ENCODE measurements around the gene AGAP1.

AGAP1 gene

DNA sequence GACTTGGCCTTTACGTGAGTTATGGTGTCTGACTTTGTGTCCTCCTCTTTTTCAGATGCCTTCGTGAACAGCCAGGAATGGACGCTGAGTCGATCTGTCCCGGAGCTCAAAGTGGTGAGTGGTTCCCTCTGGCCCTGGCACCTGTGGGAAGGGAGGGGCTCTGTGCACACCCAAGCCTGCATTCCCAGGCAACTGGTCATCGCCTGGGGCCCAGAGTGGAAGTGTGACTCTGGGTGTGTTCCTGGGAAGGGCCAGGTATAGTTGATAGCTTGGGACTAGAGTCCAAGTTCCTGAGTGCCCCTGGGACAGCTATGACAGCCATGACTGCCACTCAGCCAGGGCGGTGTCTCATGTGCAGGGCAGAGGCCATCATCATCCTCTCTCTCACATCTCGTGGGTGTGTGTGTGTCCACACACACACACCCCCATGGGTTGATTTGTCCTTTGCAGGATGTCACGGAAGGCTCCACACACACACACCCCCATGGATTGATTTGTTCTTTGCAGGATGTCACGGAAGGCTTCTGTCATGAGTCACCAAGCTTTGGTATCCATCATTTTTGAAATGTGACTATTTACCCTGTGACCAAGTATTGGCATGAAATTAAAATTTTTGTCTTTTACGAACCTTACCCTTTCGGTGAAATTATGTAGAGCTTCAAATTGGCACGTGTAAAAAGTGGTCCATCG lies 215.4 kb downstream of the AGAP1 start:
- Histone ChIP-seq H3K9me3 (ENCODE audit: control insufficient read depth, insufficient read depth, low read depth, low read length) (no peaks in the 10 kb centered on the region), H3K27me3 (ENCODE audit: control insufficient read depth, insufficient read depth, low read length) (no peaks in the 10 kb centered on the region), H3K4me1 (ENCODE audit: control insufficient read depth, insufficient read depth, low read length) (no peaks in the 10 kb centered on the region), H3K36me3 (ENCODE audit: control insufficient read depth, insufficient read depth, low read length) (peaks cover 13% of the 10 kb centered on the region; the same call in 1 of the 2 replicates), H3K4me3 (ENCODE audit: low read depth, low read length) (no peak overlapping the region), H3K27ac (ENCODE audit: low read depth, low read length) (no peak overlapping the region), H3K9ac (ENCODE audit: low read length) (no peak overlapping the region)

DNA sequence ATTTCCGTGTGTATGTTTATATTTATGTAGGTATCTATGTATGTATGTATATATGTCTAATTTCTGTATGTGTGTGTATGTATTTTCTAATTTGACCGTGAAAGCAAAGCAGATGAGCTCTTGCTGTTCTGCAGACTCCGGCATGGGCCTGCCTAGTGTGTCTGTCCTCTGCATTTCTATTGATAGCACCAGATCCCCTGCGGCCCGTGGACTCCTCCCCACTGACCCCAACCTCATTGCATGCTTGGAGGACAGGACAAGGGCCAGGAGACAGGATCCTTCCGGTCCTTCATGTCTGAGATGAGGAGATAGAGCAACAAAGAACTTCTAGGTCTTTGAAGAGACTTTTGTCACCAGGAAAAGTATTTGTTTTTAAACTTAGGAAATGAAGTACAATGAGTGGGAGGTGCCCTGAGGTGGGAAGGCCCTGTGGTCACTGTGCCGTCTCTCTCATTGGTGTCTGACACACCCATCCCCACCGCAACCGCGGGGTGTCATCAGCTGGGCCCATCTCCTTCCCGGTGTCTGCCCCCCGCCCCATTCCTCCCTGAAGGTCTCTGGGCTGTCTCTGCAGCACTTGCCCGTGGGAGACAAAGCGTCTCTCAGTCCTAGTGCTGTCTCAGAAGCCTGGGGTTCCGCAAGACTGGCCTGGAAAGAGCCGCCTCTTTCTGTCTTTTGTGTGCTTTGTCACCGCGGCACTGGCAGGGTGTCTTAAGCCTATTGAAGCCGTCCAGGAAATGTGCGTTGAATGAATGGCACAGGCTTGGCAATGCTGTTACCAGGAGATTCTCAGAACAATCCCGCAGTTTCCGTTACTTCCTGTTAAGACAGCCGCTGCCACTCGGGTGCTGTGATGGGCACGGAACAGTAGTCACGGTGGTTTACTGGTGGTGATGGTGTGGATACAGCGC lies 216.4 kb downstream of the AGAP1 start:
- peaks cover 13% of the 10 kb centered on the region; the same call in 1 of the 2 replicates for H3K36me3 ChIP-seq (ENCODE audit: control insufficient read depth, insufficient read depth, low read length)
- H3K4me3 ChIP-seq (ENCODE audit: low read depth, low read length) = no peak overlapping the region
- H3K27me3 ChIP-seq (ENCODE audit: control insufficient read depth, insufficient read depth, low read length) = no peaks in the 10 kb centered on the region
- H3K4me1 ChIP-seq (ENCODE audit: control insufficient read depth, insufficient read depth, low read length) = no peaks in the 10 kb centered on the region
- no peaks in the 10 kb centered on the region for H3K9me3 ChIP-seq (ENCODE audit: control insufficient read depth, insufficient read depth, low read depth, low read length)
- H3K9ac ChIP-seq (ENCODE audit: low read length) = no peak overlapping the region
- H3K27ac ChIP-seq (ENCODE audit: low read depth, low read length) = no peak overlapping the region

DNA sequence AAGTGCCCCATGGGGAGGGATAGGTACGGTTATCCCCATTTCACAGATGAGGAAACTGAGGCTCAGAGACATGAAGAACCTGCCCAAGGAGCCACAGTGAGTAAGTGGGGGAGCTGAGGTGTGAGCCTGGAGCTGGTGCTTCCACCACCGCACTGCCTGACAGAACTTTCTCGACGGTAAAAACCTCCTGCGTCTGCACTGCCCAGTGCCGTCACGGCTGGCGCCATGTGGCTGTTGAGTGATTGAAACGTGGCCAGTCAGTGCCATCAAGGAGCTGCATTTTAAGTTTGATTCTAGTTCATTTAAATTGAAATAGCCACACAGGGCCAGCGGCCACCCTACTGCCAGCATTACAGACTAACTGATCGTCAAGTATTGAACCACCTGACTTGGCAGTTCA lies 217.1 kb downstream of the AGAP1 start:
- H3K9me3 ChIP-seq (ENCODE audit: control insufficient read depth, insufficient read depth, low read depth, low read length) = no peaks in the 10 kb centered on the region
- no peak overlapping the region for H3K4me3 ChIP-seq (ENCODE audit: low read depth, low read length)
- peaks cover 13% of the 10 kb centered on the region; the same call in 1 of the 2 replicates for H3K36me3 ChIP-seq (ENCODE audit: control insufficient read depth, insufficient read depth, low read length)
- no peak overlapping the region for H3K27ac ChIP-seq (ENCODE audit: low read depth, low read length)
- H3K27me3 ChIP-seq (ENCODE audit: control insufficient read depth, insufficient read depth, low read length) = no peaks in the 10 kb centered on the region
- H3K9ac ChIP-seq (ENCODE audit: low read length) = no peak overlapping the region
- H3K4me1 ChIP-seq (ENCODE audit: control insufficient read depth, insufficient read depth, low read length) = no peaks in the 10 kb centered on the region

DNA sequence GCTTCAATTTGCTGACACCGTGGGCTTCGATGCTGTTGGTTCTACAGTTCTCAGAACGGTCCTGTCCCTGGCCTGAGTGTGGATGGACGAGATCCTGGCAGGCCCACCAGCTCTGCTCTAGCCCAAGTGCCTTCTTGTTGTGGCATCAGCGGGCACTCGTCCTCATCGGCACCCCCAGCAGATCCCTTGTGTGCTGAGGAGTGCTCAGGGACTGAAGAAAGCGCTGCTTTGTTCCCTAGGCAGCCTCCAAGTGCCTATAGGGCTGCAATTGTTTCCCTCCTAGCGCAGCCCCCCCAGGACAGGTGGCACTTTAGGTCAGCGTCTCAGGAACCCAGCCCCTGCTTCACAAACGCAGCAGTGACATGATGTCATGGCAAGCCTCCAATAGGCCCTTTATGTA lies 217.7 kb downstream of the AGAP1 start:
- no peaks in the 10 kb centered on the region for H3K9me3 ChIP-seq (ENCODE audit: control insufficient read depth, insufficient read depth, low read depth, low read length)
- H3K4me3 ChIP-seq (ENCODE audit: low read depth, low read length) = no peak overlapping the region
- no peaks in the 10 kb centered on the region for H3K27me3 ChIP-seq (ENCODE audit: control insufficient read depth, insufficient read depth, low read length)
- H3K4me1 ChIP-seq (ENCODE audit: control insufficient read depth, insufficient read depth, low read length) = no peaks in the 10 kb centered on the region
- H3K9ac ChIP-seq (ENCODE audit: low read length) = no peak overlapping the region
- peaks cover 13% of the 10 kb centered on the region; the same call in 1 of the 2 replicates for H3K36me3 ChIP-seq (ENCODE audit: control insufficient read depth, insufficient read depth, low read length)
- no peak overlapping the region for H3K27ac ChIP-seq (ENCODE audit: low read depth, low read length)

DNA sequence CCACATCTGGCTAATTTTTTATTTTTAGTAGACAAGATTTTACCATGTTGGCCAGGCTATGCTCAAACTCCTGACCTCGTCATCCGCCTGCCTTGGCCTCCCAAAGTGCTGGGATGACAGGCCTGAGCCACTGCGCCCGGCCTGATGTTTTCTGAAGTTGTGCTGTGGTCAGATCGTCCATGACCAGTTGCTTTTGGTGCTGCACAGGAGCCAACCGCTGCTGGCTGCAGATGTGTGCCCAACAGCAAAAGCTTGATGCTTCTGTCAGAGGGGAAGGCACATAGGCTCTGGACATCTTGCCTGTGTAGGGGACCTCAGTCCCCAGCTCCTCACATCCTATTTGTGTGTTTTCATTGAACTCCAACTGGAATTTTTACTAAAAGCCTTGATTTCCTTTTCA lies 218.3 kb downstream of the AGAP1 start:
- H3K4me3 ChIP-seq (ENCODE audit: low read depth, low read length) = no peak overlapping the region
- peaks cover 13% of the 10 kb centered on the region; the same call in 1 of the 2 replicates for H3K36me3 ChIP-seq (ENCODE audit: control insufficient read depth, insufficient read depth, low read length)
- no peaks in the 10 kb centered on the region for H3K27me3 ChIP-seq (ENCODE audit: control insufficient read depth, insufficient read depth, low read length)
- no peaks in the 10 kb centered on the region for H3K4me1 ChIP-seq (ENCODE audit: control insufficient read depth, insufficient read depth, low read length)
- H3K9ac ChIP-seq (ENCODE audit: low read length) = no peak overlapping the region
- no peak overlapping the region for H3K27ac ChIP-seq (ENCODE audit: low read depth, low read length)
- H3K9me3 ChIP-seq (ENCODE audit: control insufficient read depth, insufficient read depth, low read depth, low read length) = no peaks in the 10 kb centered on the region

DNA sequence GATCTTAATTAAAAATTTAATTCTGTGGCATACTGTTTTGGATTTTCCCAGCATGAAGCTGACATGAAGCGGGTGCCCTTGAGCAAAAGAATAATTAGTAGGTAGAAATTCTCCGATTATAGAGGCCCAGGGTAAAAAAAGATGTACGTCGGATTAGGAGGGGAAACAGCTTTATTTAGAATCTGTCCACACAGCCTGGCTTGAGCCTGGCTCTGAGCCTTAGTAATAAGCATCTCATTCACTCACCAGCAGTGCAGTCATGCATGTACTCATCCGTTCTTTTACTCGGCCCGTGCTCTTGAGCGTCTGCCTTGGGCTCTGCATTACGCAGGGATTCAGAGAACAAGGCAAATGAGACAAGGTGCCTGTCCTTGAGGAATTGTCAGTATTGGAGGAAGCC lies 219.3 kb downstream of the AGAP1 start:
- H3K27me3 ChIP-seq (ENCODE audit: control insufficient read depth, insufficient read depth, low read length) = no peaks in the 10 kb centered on the region
- no peaks in the 10 kb centered on the region for H3K4me1 ChIP-seq (ENCODE audit: control insufficient read depth, insufficient read depth, low read length)
- no peaks in the 10 kb centered on the region for H3K9me3 ChIP-seq (ENCODE audit: control insufficient read depth, insufficient read depth, low read depth, low read length)
- H3K36me3 ChIP-seq (ENCODE audit: control insufficient read depth, insufficient read depth, low read length) = peaks cover 13% of the 10 kb centered on the region; the same call in 1 of the 2 replicates
- no peak overlapping the region for H3K4me3 ChIP-seq (ENCODE audit: low read depth, low read length)
- no peak overlapping the region for H3K27ac ChIP-seq (ENCODE audit: low read depth, low read length)
- no peak overlapping the region for H3K9ac ChIP-seq (ENCODE audit: low read length)

DNA sequence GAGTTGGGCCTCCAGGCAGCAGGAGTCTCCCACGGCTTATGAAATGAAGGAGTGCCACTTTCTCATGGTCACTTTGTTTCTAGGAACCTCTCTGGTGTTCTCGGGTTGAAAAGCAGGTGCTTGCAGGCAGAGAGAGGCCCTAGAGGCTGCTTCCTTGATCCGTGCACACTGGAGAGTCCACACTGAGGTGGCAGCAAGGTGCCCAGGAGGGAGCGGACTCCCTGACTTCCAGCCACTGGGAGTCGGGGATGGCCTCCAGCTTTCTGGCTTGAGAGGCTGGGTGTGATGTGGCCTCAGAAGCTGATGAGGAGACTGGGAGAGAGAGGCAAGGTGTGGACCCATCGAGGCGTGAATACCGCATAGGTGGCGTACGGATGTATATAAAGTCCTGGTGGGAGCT lies 221.8 kb downstream of the AGAP1 start:
- Histone ChIP-seq H3K9me3 (ENCODE audit: control insufficient read depth, insufficient read depth, low read depth, low read length) (no peaks in the 10 kb centered on the region), H3K4me1 (ENCODE audit: control insufficient read depth, insufficient read depth, low read length) (no peaks in the 10 kb centered on the region), H3K36me3 (ENCODE audit: control insufficient read depth, insufficient read depth, low read length) (peaks cover 10% of the 10 kb centered on the region; the same call in 1 of the 2 replicates), H3K9ac (ENCODE audit: low read length) (no peak overlapping the region), H3K27me3 (ENCODE audit: control insufficient read depth, insufficient read depth, low read length) (no peaks in the 10 kb centered on the region), H3K4me3 (ENCODE audit: low read depth, low read length) (no peak overlapping the region), H3K27ac (ENCODE audit: low read depth, low read length) (no peak overlapping the region)

DNA sequence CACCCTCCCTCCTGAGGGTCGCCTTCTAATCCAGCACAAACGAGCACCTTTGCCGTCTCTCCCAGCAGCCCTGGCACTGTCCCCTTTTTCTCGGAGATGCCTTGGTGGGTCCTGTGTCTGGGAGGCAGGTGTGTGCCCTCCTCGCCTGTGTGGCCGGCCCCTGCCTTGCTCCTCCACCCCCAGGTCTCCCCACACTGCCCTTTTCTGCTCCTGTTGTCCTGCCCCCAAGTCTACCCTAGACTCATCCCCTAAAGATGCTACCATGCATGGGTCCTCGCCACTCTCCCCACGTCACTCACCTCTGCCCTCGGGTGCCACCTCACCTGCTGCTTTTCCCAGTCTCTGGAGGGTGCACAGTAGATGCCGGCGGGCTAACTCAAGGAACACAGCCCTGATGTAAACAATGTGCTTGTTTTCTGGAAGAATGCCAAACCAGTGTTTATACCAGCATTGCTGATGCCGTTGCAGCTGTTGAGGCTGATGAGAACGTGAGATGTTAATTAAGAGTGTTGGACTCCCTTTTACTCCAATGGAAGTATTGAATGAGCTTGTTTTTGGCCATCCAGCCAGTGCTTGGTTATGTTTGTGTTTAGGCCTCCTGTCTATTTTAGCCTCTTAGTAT lies 223.1 kb downstream of the AGAP1 start:
- H3K27ac ChIP-seq (ENCODE audit: low read depth, low read length) = no peak overlapping the region
- H3K36me3 ChIP-seq (ENCODE audit: control insufficient read depth, insufficient read depth, low read length) = peaks cover 11% of the 10 kb centered on the region; the same call in 1 of the 2 replicates
- no peaks in the 10 kb centered on the region for H3K9me3 ChIP-seq (ENCODE audit: control insufficient read depth, insufficient read depth, low read depth, low read length)
- H3K9ac ChIP-seq (ENCODE audit: low read length) = no peak overlapping the region
- H3K27me3 ChIP-seq (ENCODE audit: control insufficient read depth, insufficient read depth, low read length) = no peaks in the 10 kb centered on the region
- no peak overlapping the region for H3K4me3 ChIP-seq (ENCODE audit: low read depth, low read length)
- H3K4me1 ChIP-seq (ENCODE audit: control insufficient read depth, insufficient read depth, low read length) = no peaks in the 10 kb centered on the region

DNA sequence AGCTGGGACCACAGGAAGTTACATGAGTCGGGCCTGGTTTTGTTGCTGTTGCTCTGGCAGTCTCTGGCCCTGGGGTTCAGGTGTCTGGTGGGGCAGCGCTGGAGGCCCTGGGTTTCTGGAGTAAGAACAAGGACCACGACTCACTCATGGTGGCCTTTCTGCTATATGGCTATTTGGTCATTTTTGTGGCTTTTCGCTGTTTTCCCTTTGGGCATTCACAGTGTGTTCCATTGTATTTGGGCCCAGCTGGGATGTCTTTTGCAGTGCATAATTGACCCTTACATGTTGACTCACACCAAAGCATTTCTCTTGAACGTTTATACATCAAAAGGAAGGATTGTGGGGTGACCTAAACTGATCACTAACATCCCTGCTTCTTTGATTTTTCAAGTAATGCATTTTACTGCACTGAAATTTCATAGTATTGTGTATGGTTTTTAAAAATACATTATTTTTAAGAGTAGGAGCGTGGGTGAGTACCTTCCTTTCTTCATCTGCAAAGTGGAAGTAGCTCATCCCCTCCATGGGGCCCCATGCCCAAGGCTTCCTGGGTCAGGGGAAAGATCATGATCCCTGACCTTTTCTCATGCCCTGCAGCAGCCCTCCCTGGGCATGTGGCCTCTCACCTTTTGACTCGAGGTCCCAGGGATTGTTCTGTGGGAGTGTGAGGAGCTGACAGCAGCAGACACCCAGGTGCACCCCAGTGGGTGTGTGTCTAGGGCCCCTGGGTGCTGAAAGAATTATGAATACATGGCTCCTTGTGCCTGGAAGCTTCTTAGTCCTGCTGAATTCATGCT lies 225.5 kb downstream of the AGAP1 start:
- H3K4me3 ChIP-seq (ENCODE audit: low read depth, low read length) = no peak overlapping the region
- H3K36me3 ChIP-seq (ENCODE audit: control insufficient read depth, insufficient read depth, low read length) = peaks cover 18% of the 10 kb centered on the region; the same call in 1 of the 2 replicates
- H3K9me3 ChIP-seq (ENCODE audit: control insufficient read depth, insufficient read depth, low read depth, low read length) = no peaks in the 10 kb centered on the region
- H3K4me1 ChIP-seq (ENCODE audit: control insufficient read depth, insufficient read depth, low read length) = 0 out of 2 replicates have a peak, but pooled peaks cover 5% of the 10 kb centered on the region
- no peak overlapping the region for H3K27ac ChIP-seq (ENCODE audit: low read depth, low read length)
- H3K27me3 ChIP-seq (ENCODE audit: control insufficient read depth, insufficient read depth, low read length) = no peaks in the 10 kb centered on the region
- H3K9ac ChIP-seq (ENCODE audit: low read length) = no peak overlapping the region

DNA sequence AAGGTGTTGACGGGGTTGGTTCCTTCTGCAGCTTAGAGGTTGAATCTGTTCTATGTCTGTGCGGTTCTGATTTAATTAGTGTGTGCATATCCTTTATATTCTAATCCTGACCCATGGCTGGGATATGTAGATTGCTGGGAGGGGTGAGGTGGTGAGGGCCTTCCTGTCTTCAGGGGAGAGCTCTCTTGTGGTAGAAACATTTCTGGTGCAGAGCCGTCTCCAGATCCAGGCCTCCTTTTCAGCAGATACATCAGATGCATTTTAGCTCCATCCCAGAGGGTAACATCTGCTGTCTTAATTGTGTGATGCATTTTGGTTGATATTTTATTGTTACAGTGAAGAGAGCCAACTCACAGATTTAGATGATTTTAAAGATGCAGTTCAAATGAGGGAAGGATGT lies 227.8 kb downstream of the AGAP1 start:
- no peaks in the 10 kb centered on the region for H3K9me3 ChIP-seq (ENCODE audit: control insufficient read depth, insufficient read depth, low read depth, low read length)
- H3K4me3 ChIP-seq (ENCODE audit: low read depth, low read length) = no peak overlapping the region
- H3K27ac ChIP-seq (ENCODE audit: low read depth, low read length) = no peak overlapping the region
- H3K36me3 ChIP-seq (ENCODE audit: control insufficient read depth, insufficient read depth, low read length) = peaks cover 18% of the 10 kb centered on the region; the same call in 1 of the 2 replicates
- 0 out of 2 replicates have a peak, but pooled peaks cover 7% of the 10 kb centered on the region for H3K4me1 ChIP-seq (ENCODE audit: control insufficient read depth, insufficient read depth, low read length)
- H3K27me3 ChIP-seq (ENCODE audit: control insufficient read depth, insufficient read depth, low read length) = no peaks in the 10 kb centered on the region
- H3K9ac ChIP-seq (ENCODE audit: low read length) = no peak overlapping the region

All from HUES6 (cell line).